Left renal pelvis (tissue), 4 donors: Measurements from ENCODE around the gene DCAF10. TPM values are rescaled to one million over a fixed set of nuclear protein-coding genes. Genes with fewer than 3 reads are reported as not detected.
A peak's percentile ranks its signal among the peaks of the same experiment; 100 is the strongest.
"Not testable (repeated sequence)": the region's sequence is repeated elsewhere in the genome, so short reads cannot be mapped to it uniquely, and the experiment has no call there.

Experiments
- DNase-seq, 4 donors: peaks; one replicate each; pipeline ENCODE4 v3.0.0-alpha.2; 2013; ENCODE audit warnings: low read depth in 4 of 4, low spot score in 3 of 4
- polyA plus RNA-seq, 4 donors: library from polyadenylated mRNA; unstranded; fragments of 120-200 nt; gene quantifications; one replicate each; pipeline ENCODE4 v1.2.1, GENCODE V29; 2013; ENCODE audit not compliant: insufficient read length in 4 of 4

DCAF10 gene
- polyA plus RNA-seq, 4 donors: 31.9 to 36.0 (median 35.1) TPM

DNA sequence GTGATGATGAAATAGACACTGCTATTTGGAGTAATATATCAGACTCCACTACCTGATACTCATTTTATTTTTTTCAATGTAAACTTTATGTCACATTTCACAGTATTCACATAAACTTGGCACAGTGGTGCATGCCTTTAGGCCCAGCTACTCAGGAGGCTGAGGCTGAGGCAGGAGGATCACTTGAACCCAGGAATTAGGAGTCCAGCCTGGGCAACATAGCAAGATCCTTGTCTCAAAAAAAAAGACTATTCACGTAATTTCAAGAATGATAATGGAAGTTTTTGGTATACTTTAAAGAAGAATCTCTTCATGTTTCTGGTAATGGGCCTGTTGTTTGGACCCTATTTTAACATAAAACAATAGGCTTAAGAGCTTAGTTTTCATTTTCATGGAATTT, 56.0 kb downstream of the DCAF10 start:
- no peak for DNase-seq

DNA sequence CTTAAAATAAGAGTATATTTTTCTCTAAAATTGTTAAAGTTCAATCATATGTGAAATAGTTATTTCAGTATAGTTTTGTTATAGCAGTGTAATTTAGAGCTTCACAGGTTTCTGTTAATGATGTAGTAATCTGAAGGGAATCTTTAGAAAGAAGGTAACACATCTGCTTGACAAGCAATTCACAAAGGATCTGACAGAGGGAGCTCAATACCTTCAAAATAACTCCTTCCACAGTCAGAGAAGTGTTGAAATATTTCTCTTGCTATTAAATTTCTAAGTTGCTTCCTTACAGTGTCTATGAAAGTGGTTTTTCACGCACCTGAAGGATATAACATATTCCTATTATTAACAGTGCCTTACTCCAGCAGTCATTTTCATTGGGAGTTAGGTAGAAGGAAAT, 58.4 kb downstream of the DCAF10 start:
- DNase-seq: no peak

DNA sequence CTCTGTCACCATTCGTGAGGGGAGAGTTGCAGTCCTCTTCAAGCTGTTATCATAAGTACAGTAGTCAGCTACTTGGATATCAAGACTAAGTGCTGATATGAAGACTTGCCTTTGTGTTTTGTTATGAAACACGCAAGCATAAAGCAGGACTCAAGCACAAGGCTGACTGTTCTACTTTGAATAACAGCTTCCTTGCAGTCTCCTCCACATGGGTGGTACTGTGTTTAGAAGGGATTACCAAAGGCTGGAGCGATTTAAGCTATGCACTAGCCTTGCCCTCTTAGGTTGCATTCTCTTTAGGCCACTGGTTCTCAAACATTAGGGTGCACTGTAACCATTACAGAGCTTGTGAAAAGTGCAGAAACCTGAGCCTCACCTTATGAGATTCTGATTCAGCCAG, 61.9 kb downstream of the DCAF10 start:
- DNase-seq: no peak

DNA sequence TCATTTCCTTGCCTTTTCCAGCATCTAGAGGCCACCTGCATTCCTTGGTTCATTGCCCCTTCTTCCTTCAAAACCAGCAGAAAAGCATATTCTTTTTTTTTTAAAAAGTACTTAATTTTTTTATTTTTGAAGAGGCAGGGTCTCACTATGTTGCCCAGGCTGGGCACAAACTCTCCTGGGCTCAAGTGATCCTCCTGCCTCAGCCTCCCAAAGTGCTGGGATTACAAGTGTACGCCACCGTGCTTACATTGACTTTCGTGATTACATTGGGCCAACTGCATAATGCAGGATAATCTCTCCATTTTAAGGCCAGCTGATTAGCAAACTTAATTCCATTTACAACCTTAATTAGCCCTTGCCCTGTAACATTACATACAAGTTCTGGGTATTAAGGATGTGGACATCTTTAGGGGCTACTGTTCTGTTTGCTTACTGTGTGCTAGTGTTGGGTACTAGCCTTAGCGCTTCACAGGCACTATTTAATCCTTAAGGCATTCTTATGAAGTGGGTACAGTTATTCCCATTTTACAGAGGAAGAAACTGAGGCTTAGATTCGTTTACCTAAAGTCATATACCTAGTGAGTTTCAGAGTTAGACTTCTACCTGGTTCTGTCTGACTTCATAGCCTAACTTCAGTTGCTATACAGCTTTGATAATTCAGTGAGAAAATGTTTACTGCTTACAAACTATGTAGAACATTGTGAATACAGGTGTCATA, 69.6 kb downstream of the DCAF10 start:
- no peak for DNase-seq

DNA sequence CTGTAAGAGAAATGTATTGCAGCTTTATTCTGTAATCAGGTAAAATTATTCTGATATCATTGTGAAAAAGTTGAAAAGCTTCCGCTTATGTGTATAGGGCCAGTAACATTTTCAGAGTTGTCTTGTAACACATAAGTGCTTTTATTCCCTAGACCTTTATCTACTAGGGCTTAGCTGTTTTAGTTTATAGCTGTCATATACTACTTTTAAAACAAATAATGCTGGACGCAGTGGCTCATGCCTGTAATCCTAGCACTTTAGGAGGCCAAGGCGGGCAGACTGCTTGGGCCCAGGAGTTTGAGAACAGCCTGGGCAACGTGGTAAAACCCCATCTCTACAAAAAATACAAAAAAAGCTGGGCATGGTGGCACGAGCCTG, 70.2 kb downstream of the DCAF10 start:
- DNase-seq: no peak

DNA sequence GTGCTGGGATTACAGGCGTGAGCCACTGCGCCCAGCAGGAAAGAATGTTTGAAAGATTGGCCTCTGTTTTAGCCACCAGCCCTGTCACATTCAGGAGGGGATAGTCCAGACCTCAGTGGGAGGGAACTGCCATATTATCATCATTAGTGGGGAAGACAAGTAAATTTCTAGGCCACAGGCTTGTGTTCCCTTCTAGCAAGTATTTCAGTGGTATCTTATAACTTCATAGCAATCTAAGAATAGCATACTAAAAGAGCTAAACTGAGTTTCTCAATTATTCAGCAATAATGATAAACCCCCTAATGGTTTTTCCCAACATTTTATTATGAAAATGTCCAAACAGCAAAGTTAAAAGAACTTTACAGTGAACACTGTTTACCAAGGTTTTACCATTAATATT, 73.4 kb downstream of the DCAF10 start:
- no peak for DNase-seq

DNA sequence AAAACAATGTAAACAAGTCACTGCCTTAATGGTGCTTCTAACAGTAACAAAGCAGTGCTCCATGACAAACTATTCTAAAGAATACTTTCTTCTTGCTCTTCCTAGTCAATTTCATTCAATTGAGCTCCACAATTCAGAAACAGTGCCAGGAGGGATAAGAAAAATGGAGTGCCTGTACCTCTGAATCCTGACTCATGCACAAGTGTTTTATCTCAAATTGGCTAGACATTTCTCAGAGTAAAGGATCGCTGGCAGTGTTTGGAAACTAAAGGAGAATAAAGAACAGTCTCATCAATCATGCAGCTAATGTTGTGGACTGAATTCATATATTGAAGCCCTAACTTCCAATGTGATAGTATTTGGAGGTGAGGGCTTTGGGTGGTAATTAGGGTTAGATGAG, 75.8 kb downstream of the DCAF10 start:
- no peak for DNase-seq

DNA sequence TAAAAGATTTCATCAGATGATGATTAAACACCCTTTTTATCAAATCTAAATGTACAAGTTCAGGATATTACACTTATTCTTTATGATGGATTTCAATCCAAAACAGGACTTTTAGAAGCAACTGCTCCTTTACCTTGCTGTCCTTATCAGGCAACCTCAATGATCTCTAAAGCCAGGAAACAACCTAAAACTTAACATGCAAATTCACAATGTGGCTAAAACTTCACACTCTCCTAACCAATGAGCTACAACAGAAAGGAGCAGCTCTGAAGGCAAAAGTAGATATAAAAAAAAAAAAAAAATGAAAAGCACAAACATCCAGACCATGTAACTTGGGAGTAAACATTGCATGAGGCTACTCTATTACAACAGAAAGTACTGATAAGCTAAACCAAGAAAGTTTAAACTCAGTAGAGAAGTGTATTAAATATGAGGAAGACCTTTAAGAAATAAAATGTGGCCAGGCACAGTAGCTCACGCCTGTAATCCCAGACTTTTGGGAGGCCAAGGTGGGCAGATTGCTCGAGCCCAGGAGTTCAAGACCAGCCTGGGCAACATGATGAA, 80.4 kb downstream of the DCAF10 start:
- DNase-seq: no peak

DNA sequence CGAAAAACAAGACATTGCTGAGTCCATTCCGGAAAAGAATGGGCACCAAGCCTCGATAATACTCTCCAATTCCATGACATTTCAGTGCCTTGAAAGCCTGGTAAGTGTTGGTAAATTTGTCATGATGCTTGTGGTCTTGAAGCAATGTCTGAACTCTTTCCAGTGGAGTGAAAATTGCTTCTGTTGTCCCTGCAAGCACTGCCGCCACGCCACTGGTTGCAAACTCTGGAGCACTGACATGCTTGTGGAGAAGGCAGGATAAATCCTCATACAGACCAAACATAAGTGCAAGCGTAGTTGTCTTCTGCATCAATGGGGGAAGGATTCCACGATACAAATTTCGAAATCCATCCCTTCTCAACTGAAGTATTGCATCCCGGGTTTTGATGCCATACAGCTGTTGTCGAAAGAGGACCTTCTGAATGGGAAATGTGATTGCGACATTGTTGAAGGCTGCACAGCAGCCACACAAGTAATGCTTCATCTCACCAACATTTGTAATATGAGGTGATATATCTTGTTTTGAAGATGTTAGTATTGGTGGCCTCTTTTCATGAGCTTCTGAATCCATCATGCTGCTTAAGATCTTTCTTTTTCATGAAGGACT, 87.5 kb downstream of the DCAF10 start:
- not testable (repeated sequence) for DNase-seq

DNA sequence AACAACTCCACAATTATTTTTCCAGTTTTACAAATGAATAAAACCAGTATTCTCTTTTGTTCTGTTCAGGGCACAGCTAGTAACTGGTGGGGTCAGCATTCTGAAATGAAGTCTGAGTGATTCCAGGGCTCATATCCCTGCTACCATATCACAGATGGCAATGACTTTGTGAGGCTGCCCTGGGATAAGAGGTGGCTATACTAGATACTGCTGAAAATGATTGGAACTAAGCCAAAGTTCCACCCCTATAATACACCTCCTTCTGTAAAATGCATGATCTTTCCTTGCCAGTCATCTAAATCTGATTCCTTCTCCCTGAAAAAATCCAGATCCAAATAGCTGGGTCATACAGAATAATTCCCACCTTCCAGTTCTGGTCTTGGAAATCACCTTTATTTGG, 88.9 kb downstream of the DCAF10 start:
- DNase-seq: no peak

DNA sequence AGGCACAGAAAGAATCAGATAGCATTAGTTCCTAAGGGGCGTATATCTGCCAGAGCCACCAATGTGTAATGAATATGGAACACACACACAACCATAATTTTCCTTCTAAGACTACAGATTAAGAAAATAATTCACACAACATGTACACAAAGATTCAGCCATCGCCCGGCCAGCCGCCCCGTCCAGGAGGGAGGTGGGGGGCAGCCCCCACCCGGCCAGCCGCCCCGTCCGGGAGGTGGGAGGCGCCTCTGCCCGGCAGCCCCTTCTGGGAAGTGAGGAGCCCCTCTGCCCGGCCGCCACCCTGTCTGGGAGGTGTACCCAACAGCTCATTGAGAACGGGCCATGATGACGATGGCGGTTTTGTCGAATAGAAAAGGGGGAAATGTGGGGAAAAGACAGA, 90.4 kb downstream of the DCAF10 start:
- DNase-seq: not testable (repeated sequence)

DNA sequence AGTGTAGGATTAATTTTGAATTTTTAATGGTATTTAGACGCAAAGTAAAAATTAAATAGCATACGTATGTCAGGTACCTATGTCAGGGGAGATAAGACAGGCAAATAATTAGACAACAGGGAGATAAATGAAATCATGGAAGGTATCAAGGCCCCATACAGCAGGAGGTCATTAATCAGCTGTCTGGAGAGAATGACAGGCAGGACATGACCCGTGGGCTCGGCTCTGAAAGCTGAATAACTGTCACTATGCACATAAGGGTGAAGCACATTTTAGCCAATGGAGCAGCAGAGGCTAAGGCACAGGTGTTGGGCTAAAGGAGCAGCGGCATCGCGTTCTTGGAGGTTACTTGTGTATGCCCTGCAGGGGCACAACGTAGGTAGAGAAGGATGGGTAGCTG, 91.5 kb downstream of the DCAF10 start:
- DNase-seq: no peak

DNA sequence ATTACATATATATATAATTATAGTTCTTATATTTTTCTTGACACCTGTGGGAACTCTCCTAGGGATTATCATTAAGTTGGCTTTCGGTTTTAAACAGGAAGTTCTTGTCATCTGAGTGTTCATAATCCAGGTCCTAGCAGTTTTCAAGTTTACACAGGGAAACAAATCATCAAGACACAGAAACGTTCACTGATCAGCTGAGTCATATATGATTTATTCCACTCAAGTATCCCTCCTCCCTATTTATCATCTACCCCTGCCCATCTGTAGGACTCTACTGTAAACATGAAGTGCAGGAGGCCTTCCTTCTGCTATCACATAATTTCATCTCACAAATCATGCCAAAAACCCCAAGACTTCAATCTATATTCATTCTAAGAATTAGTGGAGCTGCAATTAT, 97.1 kb downstream of the DCAF10 start:
- DNase-seq: no peak

DNA sequence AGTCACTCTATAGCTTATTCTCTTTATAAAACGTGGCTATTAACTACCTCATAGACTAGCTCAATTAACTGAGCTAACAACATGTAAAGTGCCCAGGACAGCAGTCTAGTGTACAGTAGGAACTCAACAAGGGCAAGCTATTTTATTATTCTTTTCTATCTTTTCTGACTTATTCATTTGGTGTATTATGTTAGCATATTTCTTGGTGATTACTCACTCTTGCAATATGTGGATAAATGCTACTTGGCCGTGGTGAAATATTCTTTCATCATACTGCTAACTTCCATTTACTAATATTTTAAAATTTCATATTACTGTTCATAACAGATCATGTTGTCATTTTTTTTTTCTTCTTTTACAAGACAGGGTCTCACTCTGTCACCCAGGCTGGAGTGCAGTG, 98.4 kb downstream of the DCAF10 start:
- no peak for DNase-seq

DNA sequence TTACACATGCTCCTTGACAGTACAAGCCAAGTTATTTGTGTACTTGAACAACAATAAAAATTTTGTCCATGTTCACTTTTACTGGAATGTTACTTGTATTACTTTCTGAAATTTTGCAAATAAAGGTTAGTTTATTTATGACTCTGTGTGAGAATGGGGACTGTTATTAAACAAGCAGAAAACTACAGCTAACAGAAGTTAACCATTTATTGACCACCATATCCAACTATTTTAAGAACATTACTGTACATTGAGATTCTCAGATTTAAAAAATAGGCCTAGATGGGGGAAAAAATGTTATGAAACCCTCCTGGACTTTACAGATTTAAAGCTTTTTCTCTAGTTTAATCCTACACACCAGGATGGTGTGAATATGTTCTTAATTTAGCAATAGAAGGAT, 101.5 kb downstream of the DCAF10 start:
- no peak for DNase-seq

DNA sequence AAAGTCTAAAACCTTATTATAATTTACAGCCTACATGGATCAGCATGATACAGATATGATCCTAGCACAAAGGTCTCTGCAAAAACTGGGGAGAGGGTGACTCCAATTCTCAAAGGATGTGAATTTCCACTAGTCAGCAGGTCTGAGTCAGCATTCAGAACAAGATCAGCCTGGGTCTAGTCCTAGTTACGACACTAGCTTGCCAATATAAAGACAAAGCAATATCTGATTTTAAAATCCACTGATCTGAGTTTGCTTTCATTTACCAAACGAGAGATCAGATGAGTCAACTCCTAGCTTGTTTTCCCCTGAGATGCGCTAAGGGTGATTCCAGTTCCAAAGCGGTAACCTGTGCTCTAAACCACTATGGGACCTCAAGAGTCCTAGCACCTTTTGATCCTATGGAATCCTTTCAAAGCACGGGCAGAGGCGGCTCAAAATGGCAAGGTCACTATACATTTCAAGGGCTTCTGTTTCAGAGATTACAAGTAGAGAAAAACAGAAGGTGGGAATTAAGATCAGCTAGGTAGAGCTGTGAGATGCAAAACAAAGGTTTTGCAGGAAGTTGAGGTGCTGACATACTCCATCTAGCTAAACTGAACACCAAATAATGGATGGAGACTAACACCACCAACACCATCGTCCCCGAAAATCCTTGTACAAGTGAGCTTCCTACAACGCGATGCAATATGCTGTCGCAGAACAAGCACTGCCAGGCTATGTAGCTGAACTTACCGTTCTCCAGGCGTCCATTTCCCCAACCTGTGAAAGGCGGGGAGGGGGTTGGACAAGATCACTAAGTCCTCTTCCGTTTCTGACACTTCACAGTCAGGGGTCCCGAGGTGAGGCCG, 102.4 kb downstream of the DCAF10 start:
- DNase-seq: no peak

DNA sequence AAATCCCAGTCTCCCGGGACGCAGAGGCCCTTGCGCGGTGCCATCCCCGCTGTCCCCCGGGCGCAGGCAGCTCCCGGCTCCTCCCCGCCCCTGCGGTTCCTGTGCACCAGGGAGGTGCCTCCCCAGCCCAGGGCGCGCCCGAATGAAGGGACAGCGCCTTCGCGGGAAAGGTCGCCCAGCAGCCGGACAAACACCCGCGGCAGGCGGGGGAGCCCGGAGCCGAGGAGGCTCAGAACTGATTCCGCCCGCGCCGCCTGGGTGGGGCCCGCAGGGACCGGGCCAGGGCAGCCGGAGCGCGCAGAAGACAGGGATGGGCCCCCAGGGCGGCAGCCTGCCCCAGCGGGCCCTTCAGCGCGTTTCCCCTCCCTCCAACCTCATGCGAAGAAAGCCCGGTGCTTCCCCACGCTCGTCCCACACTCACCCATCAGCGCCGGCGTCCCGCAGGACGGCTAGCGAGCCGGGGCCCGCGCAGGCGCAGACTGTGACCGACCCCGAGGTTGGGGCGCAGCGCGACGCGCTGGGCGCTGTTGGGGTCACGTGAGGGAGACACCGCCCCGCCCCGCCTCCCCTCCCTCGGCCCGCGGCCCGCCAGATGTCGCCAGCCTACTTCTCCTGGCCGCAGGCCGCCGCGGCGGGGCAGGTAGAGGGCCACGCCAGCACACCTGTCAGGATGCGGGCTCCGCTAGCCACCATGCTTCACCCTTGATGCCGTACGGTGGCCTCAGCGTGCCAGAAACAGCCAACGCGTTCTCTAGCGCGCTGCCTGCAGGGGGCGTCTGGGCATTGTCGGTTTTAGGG, 103.2 kb downstream of the DCAF10 start, which contains the start of gene SLC25A51:
TSS of gene SLC25A51 (minus strand) at position 481 of the 798 bp plus-strand sequence. CDS start 15,577 bp downstream, outside the sequence.
- DNase-seq: peak; percentile 89 to 92 (median 90)

DNA sequence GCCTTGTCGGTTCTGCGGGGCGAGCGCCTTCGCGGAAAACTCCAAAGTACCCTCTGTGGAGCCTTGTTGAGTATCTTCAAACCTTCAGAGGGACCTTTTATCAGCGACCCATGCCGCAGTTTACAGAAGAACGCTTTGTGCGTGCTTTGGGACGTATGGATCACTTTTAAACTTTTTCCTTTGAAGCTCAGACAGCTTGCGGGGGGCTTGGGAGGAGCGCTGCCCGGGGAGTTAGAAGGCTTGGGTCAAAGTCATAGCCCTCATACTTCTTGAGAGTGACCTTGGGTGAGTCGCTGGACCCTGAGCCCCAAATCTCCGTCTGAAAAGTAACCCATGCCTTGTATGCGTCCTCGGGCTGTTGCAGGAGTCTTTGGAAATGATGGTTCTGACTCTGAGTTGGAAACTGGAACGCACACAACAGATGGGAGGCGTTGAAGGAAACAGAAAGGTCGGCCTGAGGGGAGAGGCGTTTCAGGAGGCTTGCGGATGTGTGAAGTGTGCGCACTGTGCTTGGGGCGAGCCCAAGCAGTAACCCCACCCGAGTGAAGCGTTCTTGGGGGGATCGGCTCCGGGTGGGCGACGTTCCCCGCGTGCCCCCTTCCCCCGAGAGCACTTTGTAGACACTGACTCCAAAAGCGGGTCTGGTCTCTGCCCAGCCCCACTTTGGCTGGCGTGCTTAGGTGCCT, 104.0 kb downstream of the DCAF10 start:
- no peak for DNase-seq

DNA sequence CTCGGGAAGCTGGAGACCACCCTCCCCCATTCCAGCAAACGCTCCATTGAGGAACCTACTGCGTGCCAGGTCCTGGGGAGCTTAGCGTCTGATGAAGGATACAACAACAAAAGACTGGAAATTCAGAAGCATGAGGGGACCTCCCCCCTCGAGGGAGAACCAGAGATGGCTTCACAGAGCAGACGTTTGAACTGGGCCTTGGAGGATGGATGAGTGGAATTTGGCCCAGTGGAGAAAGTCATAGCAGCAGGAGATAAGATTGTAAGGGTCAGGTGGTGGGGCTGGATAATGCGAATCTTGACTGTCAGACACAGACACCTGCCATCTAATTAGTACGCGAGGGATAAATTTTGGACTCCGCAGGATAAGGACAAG, 104.5 kb downstream of the DCAF10 start:
- DNase-seq: no peak

DNA sequence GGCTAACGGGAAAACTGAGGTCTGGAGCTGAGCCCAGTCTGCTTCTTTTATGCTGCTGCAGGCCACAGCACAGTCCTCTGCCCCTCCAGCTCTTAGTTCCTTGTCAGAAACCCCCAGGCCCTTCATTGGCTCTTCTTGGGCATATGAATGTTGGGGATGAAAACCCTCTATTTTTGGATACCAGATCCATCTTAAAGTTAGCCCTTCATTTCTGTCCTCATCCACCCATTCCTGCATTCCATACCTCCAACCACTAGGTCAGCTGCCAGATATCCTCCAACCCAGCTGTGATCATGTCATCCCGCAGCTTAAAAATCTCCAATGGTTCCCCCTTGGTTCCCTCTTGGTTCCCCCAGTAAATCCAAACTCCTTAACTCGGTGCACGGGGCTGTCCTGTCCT, 105.2 kb downstream of the DCAF10 start:
- DNase-seq: no peak
